ENCODE results near the gene POLK.

DNA sequence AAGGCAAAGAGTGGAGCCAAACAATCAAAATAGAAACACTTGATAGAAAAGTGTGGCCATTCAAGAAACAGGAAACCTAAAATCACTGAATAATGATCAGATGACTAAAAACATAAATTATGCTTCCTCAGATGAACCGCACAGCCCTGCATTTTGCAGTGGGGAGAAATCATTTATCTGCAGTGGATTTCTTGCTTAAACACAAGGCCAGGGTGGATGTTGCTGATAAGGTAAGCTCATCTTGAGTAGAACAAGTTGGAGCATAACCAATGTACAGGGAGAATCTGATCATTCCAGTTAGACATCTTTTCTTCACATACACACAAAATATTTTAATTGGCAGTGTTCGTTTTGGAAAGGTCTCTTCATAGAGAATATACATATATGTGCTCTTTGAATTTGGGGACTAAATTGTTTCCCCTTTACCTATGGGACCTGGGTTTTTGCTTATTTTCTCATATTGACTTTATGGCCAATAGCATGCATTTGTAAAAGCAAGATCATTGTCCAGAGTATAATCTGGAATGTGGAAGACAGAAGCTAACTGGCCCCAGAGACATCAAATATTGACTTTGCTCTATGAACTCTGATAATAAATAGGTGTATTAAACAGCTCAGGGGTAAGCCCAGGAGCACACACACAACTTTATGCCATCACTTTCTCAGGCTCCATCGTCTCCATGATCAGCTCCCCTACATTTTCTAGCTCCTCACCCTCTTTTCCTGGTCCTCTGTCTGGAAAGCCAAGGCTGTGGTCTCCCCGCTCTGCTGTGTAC, 108.7 kb downstream of the POLK start:
- no peak for TF ChIP-seq CTCF (IDR thresholded peaks at IDR 0.05)
- no peak for TF ChIP-seq EP300 (IDR thresholded peaks at IDR 0.05)
- TF ChIP-seq POLR2AphosphoS5 (IDR thresholded peaks at IDR 0.05): no peak
- TF ChIP-seq POLR2A (IDR thresholded peaks at IDR 0.05): no peak

All from suprapubic skin (tissue), 4 donors.